HEK293T (cell line): ENCODE results near the gene SLC17A2.

ENCODE experiments used
- ARNT ChIP-seq: fragments of 450-650 bp; IDR thresholded peaks from 2 replicates; pipeline ENCODE4 v1.6.1; 2017; ENCODE audit warnings: mild to moderate bottlenecking
- BHLHE40 ChIP-seq: fragments of 450-650 bp; IDR thresholded peaks from 2 replicates; pipeline ENCODE4 v1.6.1; 2016; ENCODE audit warnings: mild to moderate bottlenecking, moderate library complexity, borderline replicate concordance
- ELF4 ChIP-seq: fragments of 450-650 bp; IDR thresholded peaks from 2 replicates; pipeline ENCODE4 v1.6.1; 2017; ENCODE audit warnings: antibody characterized with exemption
- FOXA1 ChIP-seq: fragments of 450-650 bp; IDR thresholded peaks from 2 replicates; pipeline ENCODE4 v1.6.1; 2016; ENCODE audit warnings: mild to moderate bottlenecking
- FOXK2 ChIP-seq: fragments of 450-650 bp; IDR thresholded peaks from 2 replicates; pipeline ENCODE4 v1.6.1; 2016; ENCODE audit warnings: mild to moderate bottlenecking
- LEF1 ChIP-seq: fragments of 450-650 bp; IDR thresholded peaks from 2 replicates; pipeline ENCODE4 v1.6.1; 2017; ENCODE audit warnings: mild to moderate bottlenecking, borderline replicate concordance
- PKNOX1 ChIP-seq: fragments of 450-650 bp; IDR thresholded peaks from 2 replicates; pipeline ENCODE4 v1.6.1; 2016
- SP1 ChIP-seq: fragments of 450-650 bp; IDR thresholded peaks from 2 replicates; pipeline ENCODE4 v1.6.1; 2017
- SUZ12 ChIP-seq: fragments of 450-650 bp; IDR thresholded peaks from 2 replicates; pipeline ENCODE4 v1.6.1; 2016; ENCODE audit warnings: mild to moderate bottlenecking
- TARDBP ChIP-seq: fragments of 450-650 bp; IDR thresholded peaks from 2 replicates; pipeline ENCODE4 v1.6.1; 2016

DNA sequence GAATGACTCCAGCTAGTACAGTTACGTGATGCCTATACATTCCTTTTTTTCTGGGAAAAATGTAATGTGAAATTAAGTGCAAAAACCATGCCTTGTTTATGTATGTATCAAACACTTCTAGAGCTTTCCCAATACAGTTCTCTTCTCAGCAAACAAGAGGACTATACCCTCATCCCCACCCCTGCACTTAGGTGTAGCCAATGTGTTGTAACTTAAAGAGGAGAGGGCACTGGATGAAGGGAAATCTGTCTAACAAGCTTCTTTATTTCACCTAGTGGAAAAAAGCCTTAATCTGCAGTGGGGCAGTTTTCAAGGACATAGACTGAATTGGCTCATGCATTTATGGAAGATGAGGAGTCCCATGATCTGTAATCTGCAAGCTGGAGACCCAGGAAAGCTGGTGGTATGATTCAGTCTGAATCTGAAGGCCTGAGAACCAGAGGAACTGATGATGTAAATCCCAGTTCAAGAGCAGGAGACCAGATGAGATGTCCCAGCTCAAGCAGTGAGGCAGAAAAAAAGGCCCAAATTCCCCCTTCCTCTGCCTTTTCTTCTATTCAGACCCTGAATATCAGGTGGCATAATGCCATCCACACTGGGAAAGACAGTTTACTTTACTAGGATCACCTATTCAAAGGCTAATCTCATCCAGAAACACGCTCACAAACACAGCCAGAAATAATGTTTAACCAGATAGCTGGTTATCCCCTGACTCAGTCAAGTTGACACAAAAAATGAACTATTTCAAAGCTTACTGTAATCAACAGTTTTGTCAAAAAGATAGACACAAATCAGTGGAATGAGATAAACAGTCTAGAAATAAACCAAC lies 30.7 kb downstream of the SLC17A2 start:
- no peak for TF ChIP-seq FOXK2
- TF ChIP-seq SP1: no peak
- no peak for TF ChIP-seq FOXA1
- no peak for TF ChIP-seq ARNT
- no peak for TF ChIP-seq PKNOX1
- no peak for TF ChIP-seq BHLHE40
- TF ChIP-seq LEF1: no peak
- no peak for TF ChIP-seq TARDBP
- TF ChIP-seq SUZ12: no peak
- no peak for TF ChIP-seq ELF4
